A549 (cell line): ENCODE measurements around the gene INA. TPM values are rescaled to one million over a fixed set of nuclear protein-coding genes. Genes with fewer than 3 reads are reported as not detected.

Source experiments
- ATAC-seq, 2 experiments: fragments of 200-7000 bp in 1 of 2; fragments of >200 bp in 1 of 2; cut with Nextera tagmentation in 1 of 2; cut with Tn5 transposase in 1 of 2; 3 replicates each; pipeline versions ENCODE4 v1.8.0 to v1.9.1; 2018 to 2020; ENCODE audit warnings: mild to moderate bottlenecking in 1 of 2, moderate library complexity in 1 of 2
- CTCF ChIA-PET: fragments of 300-600 bp; sonication (Branson Sonifier 250); formaldehyde crosslinking; extraction: SDS; loops from one replicate; lab custom pipeline; 2021; ENCODE audit warnings: antibody characterized with exemption, inconsistent platforms; lab: Yijun Ruan, JAX
- POLR2A ChIA-PET: fragments of 350-600 bp; formaldehyde crosslinking; extraction: SDS; loops from one replicate; lab custom pipeline; 2021; ENCODE audit warnings: antibody characterized with exemption, inconsistent platforms; lab: Yijun Ruan, JAX
- DNase-seq, 2 experiments: peaks; one replicate each; pipeline versions ENCODE4 v3.0.0 to v3.0.0-alpha.2; 2011 to 2016; ENCODE audit warnings: low read depth in 1 of 2, low spot score in 1 of 2
- FAIRE-seq: peaks from 2 replicates; lab custom pipeline; 2011; peaks lifted over from hg19 to GRCh38; lab: Jason Lieb, UNC
- H3K27ac ChIP-seq, 2 experiments: fragments of >200 bp; sonication (Bioruptor Twin); formaldehyde crosslinking; 3 replicates each; pipeline ENCODE4 v1.5.1; 2016 to 2017
- H3K4me1 ChIP-seq: fragments of >200 bp; sonication (Bioruptor Twin); formaldehyde crosslinking; 3 replicates; pipeline ENCODE4 v1.6.1; 2016
- H3K4me2 ChIP-seq: fragments of >200 bp; sonication (Bioruptor Twin); formaldehyde crosslinking; 3 replicates; pipeline ENCODE4 v1.6.1; 2016
- H3K4me3 ChIP-seq: fragments of >200 bp; sonication (Bioruptor Twin); formaldehyde crosslinking; 3 replicates; pipeline ENCODE4 v1.5.1; 2016
- H3K9me3 ChIP-seq: fragments of >200 bp; sonication (Bioruptor Twin); formaldehyde crosslinking; 3 replicates; pipeline ENCODE4 v1.6.1; 2016
- BCL3 ChIP-seq: fragments of >200 bp; sonication (Bioruptor Twin); formaldehyde crosslinking; IDR thresholded peaks from 3 replicates; pipeline ENCODE4 v1.6.1; 2016
- CEBPB ChIP-seq, 2 experiments: fragments of >200 bp in 1 of 2; sonication (Bioruptor Twin) in 1 of 2; formaldehyde crosslinking in 1 of 2; IDR thresholded peaks; 2 replicates each; pipeline ENCODE4 v1.6.1; 2012 to 2016
- CHD2 ChIP-seq: fragments of 150-350 bp; IDR thresholded peaks from 2 replicates; pipeline ENCODE4 v1.6.1; 2014; ENCODE audit warnings: low read length; ENCODE audit not compliant: partially characterized antibody
- E2F6 ChIP-seq: IDR thresholded peaks from 2 replicates; pipeline ENCODE4 v1.6.1; 2012; ENCODE audit warnings: low read depth, borderline replicate concordance
- EHF ChIP-seq: fragments of 250-450 bp; sonication (Bioruptor Pico); IDR thresholded peaks from 2 replicates; pipeline ENCODE4 v1.5.0; 2020; ENCODE audit warnings: mild to moderate bottlenecking
- EP300 ChIP-seq, 2 experiments: fragments of >200 bp; sonication (Bioruptor Twin); formaldehyde crosslinking; IDR thresholded peaks; 2 replicates in 1 of 2; 3 replicates in 1 of 2; pipeline ENCODE4 v1.6.1; 2016 to 2017
- ESRRA ChIP-seq: fragments of 150-350 bp; IDR thresholded peaks from 2 replicates; pipeline ENCODE4 v1.6.1; 2014; ENCODE audit warnings: mild to moderate bottlenecking, low read length, borderline replicate concordance
- FOSL2 ChIP-seq, 2 experiments: fragments of 450-650 bp in 1 of 2; fragments of >200 bp in 1 of 2; sonication (Bioruptor Twin) in 1 of 2; formaldehyde crosslinking; IDR thresholded peaks; 2 replicates each; pipeline versions ENCODE4 v1.5.0 to v1.6.1; 2016 to 2020; ENCODE audit warnings: mild to moderate bottlenecking in 1 of 2, moderate library complexity in 1 of 2
- HOXB5 ChIP-seq: fragments of 250-450 bp; sonication (Bioruptor Pico); IDR thresholded peaks from 2 replicates; pipeline ENCODE4 v1.5.0; 2020; ENCODE audit warnings: mild to moderate bottlenecking, moderate library complexity
- MAZ ChIP-seq: fragments of 150-350 bp; IDR thresholded peaks from 2 replicates; pipeline ENCODE4 v1.6.1; 2014; ENCODE audit warnings: antibody characterized with exemption, low read depth, low read length, borderline replicate concordance
- NPAS2 ChIP-seq: fragments of 250-450 bp; sonication (Bioruptor Pico); IDR thresholded peaks from 2 replicates; pipeline ENCODE4 v1.8.0; 2022; ENCODE audit warnings: mild to moderate bottlenecking, moderate library complexity, borderline replicate concordance
- POLR2AphosphoS2 ChIP-seq: conservative IDR thresholded peaks from 2 replicates; pipeline ENCODE4 v1.6.1; 2012; ENCODE audit warnings: low read length, improper control_type of control experiment, inconsistent platforms
- RNF2 ChIP-seq: fragments of 200-600 bp; sonication (generic); IDR thresholded peaks from 2 replicates; pipeline ENCODE4 v1.6.1; 2016; ENCODE audit warnings: low read depth, mild to moderate bottlenecking, antibody characterized with exemption, moderate library complexity, borderline replicate concordance
- TP53 ChIP-seq: fragments of 250-450 bp; sonication (Bioruptor Pico); IDR thresholded peaks from 2 replicates; pipeline ENCODE4 v1.5.0; 2021; ENCODE audit warnings: mild to moderate bottlenecking, moderate library complexity
- ZC3H11A ChIP-seq: fragments of 450-650 bp; IDR thresholded peaks from 2 replicates; pipeline ENCODE4 v1.6.1; 2014; ENCODE audit warnings: antibody characterized with exemption, mild to moderate bottlenecking
- ZNF302 ChIP-seq: fragments of 250-450 bp; sonication (Bioruptor Pico); IDR thresholded peaks from 2 replicates; pipeline ENCODE4 v1.9.0; 2021; ENCODE audit warnings: inconsistent platforms, mild to moderate bottlenecking, moderate library complexity
- WGBS: methylation state at CpG from one replicate; pipeline ENCODE4 v1.1.6; 2017; ENCODE audit errors: missing lambda C conversion rate; 5-methylcytosine and 5-hydroxymethylcytosine counted together
- polyA plus RNA-seq, 4 experiments: library from polyadenylated mRNA; depleted of rRNA in 3 of 4; stranded (reverse); fragments of >200 nt; fragmentation: RNase III in 1 of 4; extraction: RNeasy Plus Mini Kit Qiagen cat#74134 plus additional on column Dnase treatment in 1 of 4; gene quantifications; 2 replicates in 3 of 4; 3 replicates in 1 of 4; pipeline ENCODE4 v1.2.3, GENCODE V29; 2011 to 2017
- TF ChIP-seq, protein P1 (sequence below): fragments of 200-600 bp; sonication (generic); IDR thresholded peaks from 2 replicates; pipeline ENCODE4 v1.6.1; 2016; ENCODE audit warnings: antibody characterized with exemption, mild to moderate bottlenecking, moderate library complexity
- TF ChIP-seq, protein P2 (sequence below): IDR thresholded peaks from 2 replicates; pipeline ENCODE4 v1.6.1; 2012
- TF ChIP-seq, protein P3 (sequence below): fragments of >200 bp; sonication (Bioruptor Twin); formaldehyde crosslinking; IDR thresholded peaks from 2 replicates; pipeline ENCODE4 v1.6.1; 2016
- TF ChIP-seq, protein P4 (sequence below): fragments of 250-450 bp; sonication (Bioruptor Pico); IDR thresholded peaks from 2 replicates; pipeline ENCODE4 v1.5.0; 2020; ENCODE audit warnings: low read depth, mild to moderate bottlenecking, moderate library complexity

INA gene
- polyA plus RNA-seq, 2 of the 4 experiments (the other 2 are of a cell fraction): 20.9 to 30.2 TPM

GRCh38 chr10:103282961-103283360, 6.0 kb downstream of the INA start:
- CTCF ChIA-PET: no interaction called here
- Histone ChIP-seq H3K9me3 (0 out of 3 replicates have a peak, but pooled peaks cover 2% of the 10 kb centered on the region), H3K4me1 (peaks cover 7% of the 10 kb centered on the region; the same call in 2 of the 3 replicates), H3K27ac (no peak overlapping the region), H3K4me2 (no peak overlapping the region)
- POLR2A ChIA-PET: no interaction called here
- DNase-seq: no peak
- ATAC-seq: no peak
- no peak for FAIRE-seq
- no peak for TF ChIP-seq CHD2
- TF ChIP-seq POLR2AphosphoS2: no peak
- TF ChIP-seq, all 56 proteins: peak for 0
- WGBS: 66% methylated on average over 1 of the region's 1 CpG
- H3K4me3 ChIP-seq: no peak overlapping the region

- ChIA-PET POLR2A (no interaction called here), CTCF (no interaction called here)
- FAIRE-seq (no peak), ATAC-seq (peak in 1 of 2 experiments; percentile 51; a peak in 2 of 6 replicates), DNase-seq (peak in 1 of 2 experiments; percentile 52)
- H3K4me2 ChIP-seq: no peak overlapping the region
- TF ChIP-seq MAZ (no peak), BCL3 (no peak), CEBPB (IDR thresholded peaks at IDR 0.05) (peak; percentile 58 to 71; a peak in 2 of 4 replicates), ZC3H11A (no peak), EP300 (IDR thresholded peaks at IDR 0.05) (no peak), TP53 (CRISPR knock-in tag) (no peak), FOSL2 (IDR thresholded peaks at IDR 0.05) (no peak), FOSL2 (CRISPR knock-in tag; IDR thresholded peaks at IDR 0.05) (peak; percentile 42)
- H3K27ac ChIP-seq: no peak overlapping the region
- 59% methylated on average over 11 of the region's 11 CpGs for WGBS
- H3K4me3 ChIP-seq: no peak overlapping the region
- H3K4me1 ChIP-seq: peaks cover 4% of the 10 kb centered on the region; the same call in 1 of the 3 replicates
- no peaks in the 10 kb centered on the region for H3K9me3 ChIP-seq
These were observed 7.2 kb downstream of the INA start for GRCh38 chr10:103284170-103284569.

- H3K27ac ChIP-seq: no peak overlapping the region
- WGBS: 70% methylated on average over 5 of the region's 5 CpGs
- H3K4me1 ChIP-seq: no peaks in the 10 kb centered on the region
- DNase-seq (no peak), FAIRE-seq (no peak), ATAC-seq (no peak)
- ChIA-PET CTCF (interaction anchor here (0.7 to 1.1 kb wide), 4 partner anchors 44 to 56 kb away, joined by 3 read pairs; no protein-coding TSS in a partner anchor), POLR2A (no interaction called here)
- H3K9me3 ChIP-seq: no peaks in the 10 kb centered on the region
- no peak overlapping the region for H3K4me3 ChIP-seq
- no peak overlapping the region for H3K4me2 ChIP-seq
- TF ChIP-seq EHF (CRISPR knock-in tag): no peak
- no peak for TF ChIP-seq ZNF302
- TF ChIP-seq, protein P1, sequence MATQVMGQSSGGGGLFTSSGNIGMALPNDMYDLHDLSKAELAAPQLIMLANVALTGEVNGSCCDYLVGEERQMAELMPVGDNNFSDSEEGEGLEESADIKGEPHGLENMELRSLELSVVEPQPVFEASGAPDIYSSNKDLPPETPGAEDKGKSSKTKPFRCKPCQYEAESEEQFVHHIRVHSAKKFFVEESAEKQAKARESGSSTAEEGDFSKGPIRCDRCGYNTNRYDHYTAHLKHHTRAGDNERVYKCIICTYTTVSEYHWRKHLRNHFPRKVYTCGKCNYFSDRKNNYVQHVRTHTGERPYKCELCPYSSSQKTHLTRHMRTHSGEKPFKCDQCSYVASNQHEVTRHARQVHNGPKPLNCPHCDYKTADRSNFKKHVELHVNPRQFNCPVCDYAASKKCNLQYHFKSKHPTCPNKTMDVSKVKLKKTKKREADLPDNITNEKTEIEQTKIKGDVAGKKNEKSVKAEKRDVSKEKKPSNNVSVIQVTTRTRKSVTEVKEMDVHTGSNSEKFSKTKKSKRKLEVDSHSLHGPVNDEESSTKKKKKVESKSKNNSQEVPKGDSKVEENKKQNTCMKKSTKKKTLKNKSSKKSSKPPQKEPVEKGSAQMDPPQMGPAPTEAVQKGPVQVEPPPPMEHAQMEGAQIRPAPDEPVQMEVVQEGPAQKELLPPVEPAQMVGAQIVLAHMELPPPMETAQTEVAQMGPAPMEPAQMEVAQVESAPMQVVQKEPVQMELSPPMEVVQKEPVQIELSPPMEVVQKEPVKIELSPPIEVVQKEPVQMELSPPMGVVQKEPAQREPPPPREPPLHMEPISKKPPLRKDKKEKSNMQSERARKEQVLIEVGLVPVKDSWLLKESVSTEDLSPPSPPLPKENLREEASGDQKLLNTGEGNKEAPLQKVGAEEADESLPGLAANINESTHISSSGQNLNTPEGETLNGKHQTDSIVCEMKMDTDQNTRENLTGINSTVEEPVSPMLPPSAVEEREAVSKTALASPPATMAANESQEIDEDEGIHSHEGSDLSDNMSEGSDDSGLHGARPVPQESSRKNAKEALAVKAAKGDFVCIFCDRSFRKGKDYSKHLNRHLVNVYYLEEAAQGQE: no peak
- TF ChIP-seq, protein P2, sequence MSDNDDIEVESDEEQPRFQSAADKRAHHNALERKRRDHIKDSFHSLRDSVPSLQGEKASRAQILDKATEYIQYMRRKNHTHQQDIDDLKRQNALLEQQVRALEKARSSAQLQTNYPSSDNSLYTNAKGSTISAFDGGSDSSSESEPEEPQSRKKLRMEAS: no peak
- no peak for TF ChIP-seq RNF2
- TF ChIP-seq, protein P3, sequence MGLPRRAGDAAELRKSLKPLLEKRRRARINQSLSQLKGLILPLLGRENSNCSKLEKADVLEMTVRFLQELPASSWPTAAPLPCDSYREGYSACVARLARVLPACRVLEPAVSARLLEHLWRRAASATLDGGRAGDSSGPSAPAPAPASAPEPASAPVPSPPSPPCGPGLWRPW: no peak
- TF ChIP-seq ESRRA: no peak
- TF ChIP-seq POLR2AphosphoS2: no peak
- no peak for TF ChIP-seq NPAS2 (CRISPR knock-in tag)
- TF ChIP-seq HOXB5: no peak
- TF ChIP-seq, protein P4, sequence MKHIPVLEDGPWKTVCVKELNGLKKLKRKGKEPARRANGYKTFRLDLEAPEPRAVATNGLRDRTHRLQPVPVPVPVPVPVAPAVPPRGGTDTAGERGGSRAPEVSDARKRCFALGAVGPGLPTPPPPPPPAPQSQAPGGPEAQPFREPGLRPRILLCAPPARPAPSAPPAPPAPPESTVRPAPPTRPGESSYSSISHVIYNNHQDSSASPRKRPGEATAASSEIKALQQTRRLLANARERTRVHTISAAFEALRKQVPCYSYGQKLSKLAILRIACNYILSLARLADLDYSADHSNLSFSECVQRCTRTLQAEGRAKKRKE (CRISPR knock-in tag): no peak
- TF ChIP-seq E2F6: no peak
These were observed 11.1 kb downstream of the INA start for GRCh38 chr10:103287992-103288391.
